T follicular helper cell (primary cell): Measurements from ENCODE around the gene GPR176.

Experiments
- DNase-seq: peaks from one replicate; pipeline ENCODE4 v3.0.0-alpha.2; 2020; ENCODE audit warnings: low read depth

Gene GPR176

GRCh38 chr15:39783244-39783820 is 136.7 kb downstream of the GPR176 start:
- no peak for DNase-seq

- DNase-seq = peak; percentile 90
Measured at GRCh38 chr15:39782441-39783138, 137.5 kb downstream of the GPR176 start, which contains the start of gene FSIP1. Gene FSIP1 (minus strand): TSS chr15:39782841. CDS start chr15:39776524, 6,317 bp downstream.

GRCh38 chr15:39781967-39782302 is 138.1 kb downstream of the GPR176 start:
- no peak for DNase-seq

GRCh38 chr15:39781147-39781966 is 138.7 kb downstream of the GPR176 start:
- no peak for DNase-seq

- DNase-seq = no peak
Measured at GRCh38 chr15:39778021-39778420, 142.0 kb downstream of the GPR176 start.

- DNase-seq = no peak
Measured at GRCh38 chr15:39777496-39777895, 142.6 kb downstream of the GPR176 start.

GRCh38 chr15:39776068-39776467 is 144.0 kb downstream of the GPR176 start:
- DNase-seq = no peak

- DNase-seq = peak; percentile 20
Measured at GRCh38 chr15:39774688-39775267, 145.3 kb downstream of the GPR176 start.

GRCh38 chr15:39770748-39771689 is 149.0 kb downstream of the GPR176 start:
- no peak for DNase-seq

DNA sequence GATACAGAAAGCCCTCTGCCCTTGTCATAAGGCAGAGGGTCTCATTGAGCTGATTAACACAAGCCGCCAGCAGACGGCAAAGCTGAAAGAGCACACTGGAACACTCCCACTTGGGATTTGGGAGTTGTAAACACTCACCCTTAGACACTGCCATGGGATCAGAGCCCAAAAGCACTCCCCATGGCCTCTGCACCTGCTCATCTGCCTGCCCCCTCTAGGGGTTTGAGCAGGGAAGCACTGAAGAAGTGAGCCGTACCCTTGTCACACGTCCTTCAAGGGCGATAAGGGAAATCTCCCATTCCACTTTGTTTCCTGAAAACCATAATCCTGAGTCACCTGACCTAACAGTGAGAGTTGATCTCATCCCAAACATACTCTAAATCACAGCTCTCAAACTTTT is 152.1 kb downstream of the GPR176 start:
- no peak for DNase-seq

DNA sequence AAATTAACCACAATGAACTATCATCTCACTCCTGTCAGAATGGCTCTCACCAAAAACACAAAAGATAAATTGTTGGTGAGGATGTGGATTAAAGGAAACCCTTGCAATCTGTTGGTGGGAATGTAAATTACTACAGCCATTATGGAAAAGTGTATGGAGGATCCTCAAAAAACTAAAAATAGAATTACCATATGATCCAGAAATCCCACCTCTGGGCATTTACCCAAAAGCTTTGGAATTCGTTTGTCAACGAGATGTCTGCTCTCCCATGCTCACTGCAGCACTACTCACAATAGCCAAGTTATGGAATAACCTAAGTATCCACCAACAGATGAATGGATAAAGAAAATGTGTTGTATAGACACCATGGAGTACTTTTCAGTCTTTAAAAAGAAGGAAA is 159.1 kb downstream of the GPR176 start:
- DNase-seq = no peak

DNA sequence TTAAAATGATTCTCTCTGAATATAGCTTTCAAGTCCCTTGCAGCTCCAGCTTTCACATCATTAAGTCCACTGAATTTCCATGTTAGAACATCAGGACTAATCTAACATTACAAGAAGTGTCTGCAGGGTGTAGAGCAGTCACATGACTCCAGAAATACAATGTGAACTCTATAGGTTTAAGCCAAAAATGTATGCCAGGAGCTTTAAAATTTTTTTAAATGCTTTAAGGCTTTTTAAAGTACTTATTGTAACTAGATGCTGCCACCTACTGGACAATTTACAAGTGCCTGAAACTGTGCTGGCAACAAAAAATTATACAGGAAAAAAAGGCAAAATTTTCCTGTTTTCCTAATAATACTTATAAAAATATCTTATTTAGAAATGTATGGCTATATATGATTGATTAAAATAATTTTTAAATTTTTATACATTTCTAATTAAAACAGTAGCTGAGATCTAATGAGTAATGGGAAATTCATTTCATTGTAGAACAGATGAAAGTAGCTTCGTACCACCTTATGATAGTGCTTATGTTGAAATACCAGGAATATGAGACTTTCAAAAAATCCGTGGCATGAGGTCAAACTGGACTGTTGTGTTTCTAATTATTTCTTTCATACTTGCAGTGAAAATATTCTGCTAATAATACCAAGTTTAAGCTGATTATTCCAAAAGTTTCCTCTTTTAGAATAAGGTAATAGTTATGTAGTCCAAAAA is 163.1 kb downstream of the GPR176 start:
- DNase-seq = no peak

- DNase-seq = no peak
Measured at GRCh38 chr15:39752991-39753390, 167.1 kb downstream of the GPR176 start.

DNA sequence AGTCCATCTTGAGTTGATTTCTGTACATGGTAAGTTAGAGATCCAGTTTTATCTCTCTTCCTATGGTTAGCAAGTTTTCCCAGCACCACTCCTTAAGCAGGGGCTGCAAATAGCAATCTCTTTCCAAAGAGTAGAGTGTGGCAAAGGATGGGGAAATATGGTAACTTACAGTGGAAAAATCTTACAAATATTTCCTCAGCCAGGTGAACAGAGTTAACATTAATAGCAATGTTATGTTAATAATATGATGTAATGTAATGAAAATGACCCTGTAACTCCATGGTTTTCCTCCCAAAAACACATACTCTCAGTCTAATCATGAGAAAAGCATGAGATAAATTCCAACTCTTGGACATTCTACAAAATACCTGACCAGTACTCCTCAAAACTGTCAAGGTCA is 167.8 kb downstream of the GPR176 start:
- no peak for DNase-seq
